NCI-H2171 treated with DMSO at 0.1 percent for 48 hours (cell line): ENCODE data around the gene UROC1.
A peak's percentile ranks its signal among the peaks of the same experiment; 100 is the strongest.

Source experiments
- DNase-seq: peaks from one replicate; lab custom pipeline; 2025; lab: John Stamatoyannopoulos, UW

Gene UROC1

GRCh38 chr3:126516152-126516935, 1.2 kb downstream of the UROC1 start:
- no peak for DNase-seq

- peak; percentile 5 for DNase-seq
Observed at GRCh38 chr3:126515066-126515706, 2.4 kb downstream of the UROC1 start.

- DNase-seq, result no peak
Observed at GRCh38 chr3:126514161-126514560, 3.4 kb downstream of the UROC1 start.

DNA sequence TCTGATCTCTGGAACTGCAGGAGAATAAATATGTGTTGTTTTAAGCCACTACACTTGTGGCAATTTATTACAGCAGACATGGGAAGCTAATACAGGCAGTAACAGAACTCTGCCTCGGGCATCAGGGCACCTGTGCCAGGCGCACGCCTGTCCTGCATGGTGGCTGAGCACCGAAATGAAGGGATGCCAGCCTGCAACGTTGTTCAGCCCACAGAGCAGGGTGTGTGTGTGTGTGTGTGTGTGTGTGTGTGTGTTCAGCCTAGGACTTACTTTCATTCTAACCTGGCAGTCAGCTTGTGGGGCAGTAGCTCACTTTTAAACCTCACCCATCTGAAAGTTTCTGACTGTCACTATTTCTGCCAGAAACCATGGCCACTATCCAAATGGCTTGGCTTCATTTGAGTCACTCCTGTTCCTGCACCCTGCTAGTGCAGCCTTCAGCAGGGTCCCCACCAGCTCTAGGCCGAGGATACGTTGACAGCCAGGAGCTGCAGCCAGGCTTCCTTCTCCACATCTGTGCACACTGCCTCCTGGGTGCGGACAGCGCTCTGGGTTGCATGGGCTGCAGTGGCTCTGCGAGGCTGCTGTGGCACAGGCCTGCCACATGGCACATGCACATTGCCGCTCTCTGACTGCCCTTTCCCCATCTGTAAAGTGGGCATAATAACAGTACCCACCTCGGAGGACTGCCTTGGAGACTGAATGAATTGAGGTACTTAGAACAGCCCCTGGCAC, 4.5 kb downstream of the UROC1 start:
- no peak for DNase-seq

- no peak for DNase-seq
Observed at GRCh38 chr3:126512026-126512425, 5.5 kb downstream of the UROC1 start.

- no peak for DNase-seq
Observed at GRCh38 chr3:126511291-126511690, 6.3 kb downstream of the UROC1 start.

- DNase-seq, result no peak
Observed at GRCh38 chr3:126510308-126510910, 7.2 kb downstream of the UROC1 start.

DNA sequence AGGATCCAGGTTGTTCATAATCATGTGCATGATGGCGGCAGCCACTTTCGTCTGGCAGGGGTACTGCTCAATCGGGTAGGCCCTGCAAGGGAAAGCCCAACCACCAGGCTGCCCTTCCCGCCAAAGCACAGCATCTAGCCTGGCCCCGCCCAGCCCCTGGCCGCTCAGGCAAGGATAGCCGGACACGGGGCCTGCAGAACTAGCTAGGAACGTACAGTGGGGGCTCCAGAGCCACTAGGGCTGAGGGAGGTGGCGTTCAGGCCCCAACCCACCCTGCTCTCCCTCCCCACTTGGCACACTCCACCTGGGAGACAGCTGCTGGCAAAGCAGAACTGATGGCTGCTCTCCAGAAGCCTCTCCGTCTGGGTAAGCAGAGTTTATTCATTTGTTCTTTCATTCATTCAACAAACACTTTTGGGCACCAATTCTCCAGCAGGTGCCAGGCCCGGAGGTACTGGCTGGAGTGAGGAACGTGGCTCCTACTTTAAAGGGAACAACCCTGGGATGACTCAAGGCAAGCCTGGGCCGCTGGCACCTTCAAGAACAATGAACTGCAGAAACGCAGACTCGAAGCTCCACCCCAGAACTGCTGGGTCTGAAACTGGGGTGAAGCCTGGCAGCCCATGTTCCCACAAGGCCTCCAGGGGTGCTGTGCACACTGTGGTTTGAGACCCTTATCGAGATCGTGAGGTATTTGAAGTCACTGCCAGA, 7.8 kb downstream of the UROC1 start:
- peak; percentile 24 for DNase-seq

DNA sequence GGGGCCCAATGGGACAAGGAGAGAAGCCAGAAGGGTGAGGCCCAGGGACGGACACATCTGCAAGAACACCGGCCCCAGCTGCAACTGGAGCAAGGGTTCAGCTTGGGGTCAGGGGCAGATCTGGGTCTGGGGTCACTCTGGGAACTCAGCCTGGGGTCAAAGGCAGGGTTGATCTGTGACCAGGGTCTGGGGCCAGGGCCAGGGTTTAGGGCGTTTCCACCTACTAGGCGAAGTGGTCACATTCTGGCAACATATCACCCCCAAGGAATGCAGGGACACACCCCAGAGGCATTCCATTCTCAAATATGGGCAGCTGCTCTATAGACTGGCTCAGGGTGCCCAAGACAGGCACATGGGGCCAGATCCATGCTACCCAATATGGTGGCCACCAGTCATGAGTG, 9.0 kb downstream of the UROC1 start:
- no peak for DNase-seq

DNA sequence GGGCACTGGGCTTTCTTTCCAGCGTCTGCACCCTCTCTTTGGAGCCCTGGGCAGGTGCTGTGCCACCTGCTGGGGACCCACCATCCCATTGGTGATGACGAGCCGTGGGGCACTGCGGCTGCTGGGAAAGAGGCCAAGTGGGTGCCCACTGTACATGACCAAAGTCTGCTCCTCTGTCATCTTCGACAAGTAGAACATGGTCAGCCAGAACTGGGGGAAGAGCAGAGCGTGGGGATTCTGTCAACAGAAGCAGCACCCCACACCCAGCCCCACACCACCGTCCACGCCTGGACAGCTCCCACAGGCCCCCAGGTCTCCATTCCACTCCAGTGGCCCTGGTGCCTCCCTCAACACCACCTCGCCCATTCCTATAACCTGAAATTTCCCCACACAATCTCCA, 9.7 kb downstream of the UROC1 start:
- no peak for DNase-seq

GRCh38 chr3:126503701-126504100, 13.9 kb downstream of the UROC1 start:
- DNase-seq, result no peak

GRCh38 chr3:126502656-126503055, 14.9 kb downstream of the UROC1 start:
- DNase-seq, result no peak

DNA sequence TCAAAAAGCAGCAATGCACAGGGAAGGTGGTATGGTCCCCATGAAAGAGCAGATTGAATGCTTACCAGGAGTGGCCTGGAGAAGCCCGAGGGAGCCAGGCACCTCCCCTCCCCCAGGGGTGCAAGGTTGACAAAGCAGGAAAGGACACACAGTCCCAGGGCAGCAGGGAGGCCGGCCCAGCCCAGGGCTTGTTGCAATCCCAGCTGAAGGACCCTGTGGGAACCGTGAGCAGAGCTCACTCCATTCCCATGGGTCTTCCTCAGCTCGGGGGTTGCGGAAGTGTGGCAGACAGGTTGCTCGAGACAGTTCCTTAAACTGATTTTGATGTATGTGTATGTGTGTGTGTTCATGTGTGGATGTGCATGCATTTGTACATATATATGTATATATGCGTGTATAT, 15.8 kb downstream of the UROC1 start:
- DNase-seq, result no peak

- DNase-seq, result no peak
Observed at GRCh38 chr3:126501054-126501453, 16.5 kb downstream of the UROC1 start.

DNA sequence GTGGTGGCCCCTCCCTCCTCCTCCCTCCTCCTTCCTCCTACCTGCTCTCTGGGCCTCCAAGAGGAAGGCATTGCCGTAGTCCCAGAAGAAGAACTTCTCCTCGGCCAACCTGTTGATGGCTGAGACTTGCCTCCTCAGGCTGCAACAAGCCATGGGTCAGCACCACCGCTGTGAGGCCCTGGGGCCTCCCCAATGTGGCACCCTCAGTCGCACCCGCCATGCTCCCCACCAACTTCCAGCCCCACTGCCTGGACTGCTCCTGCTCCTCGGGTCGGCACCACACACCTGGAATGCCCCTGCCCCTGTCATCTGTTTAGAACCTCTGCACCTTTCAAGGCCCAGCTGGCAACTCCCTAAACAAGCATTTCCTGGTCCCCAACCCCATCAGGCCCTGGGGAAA, 17.6 kb downstream of the UROC1 start:
- DNase-seq, result no peak

GRCh38 chr3:126499401-126499800, 18.2 kb downstream of the UROC1 start:
- no peak for DNase-seq

- no peak for DNase-seq
Observed at GRCh38 chr3:126498929-126499328, 18.6 kb downstream of the UROC1 start.

GRCh38 chr3:126498461-126498860, 19.1 kb downstream of the UROC1 start:
- no peak for DNase-seq

DNA sequence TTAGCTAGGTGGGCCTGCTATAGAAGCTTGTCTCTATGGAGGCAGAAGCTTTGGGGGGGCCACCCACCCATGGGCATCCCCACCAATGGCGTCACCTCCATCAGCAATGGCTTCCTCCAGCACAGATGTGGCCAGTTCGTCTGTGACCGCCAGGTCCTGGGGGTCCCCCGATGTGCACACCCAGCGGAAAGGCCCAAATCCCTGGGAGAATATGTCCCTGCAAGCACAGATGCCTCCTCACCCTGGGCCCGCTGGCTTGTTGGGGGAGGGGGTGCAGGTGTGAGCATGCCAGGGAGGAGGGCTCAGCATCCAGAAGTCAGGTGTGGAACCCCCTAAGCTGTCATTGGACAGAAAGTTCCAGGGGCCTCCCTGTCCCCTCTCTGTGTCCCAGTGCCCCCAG, 19.6 kb downstream of the UROC1 start:
- no peak for DNase-seq

DNA sequence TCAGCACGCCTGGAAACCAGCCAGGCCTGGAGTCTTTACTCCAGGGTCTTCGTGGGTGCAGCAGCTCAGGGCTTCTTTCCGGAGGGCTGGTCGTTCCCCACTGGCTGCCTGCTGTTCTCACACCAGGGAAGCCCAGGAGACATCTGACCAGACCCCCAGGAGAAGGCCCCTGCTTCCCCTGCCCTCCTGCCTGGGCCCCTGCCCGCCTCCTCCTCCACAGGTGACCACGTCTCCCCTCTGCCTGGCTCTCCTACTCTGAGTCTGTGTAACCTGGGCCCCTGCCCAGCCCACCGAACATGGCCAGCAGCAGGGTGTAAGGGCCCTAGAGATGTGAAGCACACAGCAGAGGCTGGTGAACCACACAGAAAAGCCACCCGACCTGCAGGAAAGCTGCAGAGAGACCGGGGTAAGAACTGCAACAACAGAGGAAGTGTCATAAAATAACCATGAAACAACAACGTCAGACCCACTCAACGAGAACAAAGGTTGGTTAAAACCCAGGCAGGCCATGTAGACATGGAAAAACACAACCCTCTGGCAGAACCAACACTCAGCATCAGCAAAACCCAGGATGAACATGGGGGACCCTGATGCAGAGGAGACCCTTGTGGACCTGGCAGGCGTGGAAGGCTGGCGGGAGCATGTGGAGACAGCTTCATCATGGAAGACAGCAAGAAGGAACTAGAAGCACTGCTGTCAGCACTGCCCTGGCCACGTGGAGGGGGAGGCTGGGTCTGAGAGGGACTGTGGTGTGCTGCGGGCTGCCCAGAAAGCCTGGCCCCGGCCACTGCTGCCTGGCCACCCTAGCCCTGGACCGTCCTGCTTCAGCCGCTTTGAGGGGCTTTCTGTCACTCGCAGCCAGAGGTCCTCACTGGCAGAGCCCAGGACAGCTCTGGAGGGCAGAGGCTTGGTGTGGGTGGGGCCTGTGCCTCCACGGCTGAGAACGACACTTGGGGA, 20.4 kb downstream of the UROC1 start:
- DNase-seq, result no peak

GRCh38 chr3:126495786-126496185, 21.8 kb downstream of the UROC1 start:
- no peak for DNase-seq
